ENCODE results near the gene NUTM2F.
"Not testable (repeated sequence)": the region's sequence is repeated elsewhere in the genome, so short reads cannot be mapped to it uniquely, and the experiment has no call there.

DNA sequence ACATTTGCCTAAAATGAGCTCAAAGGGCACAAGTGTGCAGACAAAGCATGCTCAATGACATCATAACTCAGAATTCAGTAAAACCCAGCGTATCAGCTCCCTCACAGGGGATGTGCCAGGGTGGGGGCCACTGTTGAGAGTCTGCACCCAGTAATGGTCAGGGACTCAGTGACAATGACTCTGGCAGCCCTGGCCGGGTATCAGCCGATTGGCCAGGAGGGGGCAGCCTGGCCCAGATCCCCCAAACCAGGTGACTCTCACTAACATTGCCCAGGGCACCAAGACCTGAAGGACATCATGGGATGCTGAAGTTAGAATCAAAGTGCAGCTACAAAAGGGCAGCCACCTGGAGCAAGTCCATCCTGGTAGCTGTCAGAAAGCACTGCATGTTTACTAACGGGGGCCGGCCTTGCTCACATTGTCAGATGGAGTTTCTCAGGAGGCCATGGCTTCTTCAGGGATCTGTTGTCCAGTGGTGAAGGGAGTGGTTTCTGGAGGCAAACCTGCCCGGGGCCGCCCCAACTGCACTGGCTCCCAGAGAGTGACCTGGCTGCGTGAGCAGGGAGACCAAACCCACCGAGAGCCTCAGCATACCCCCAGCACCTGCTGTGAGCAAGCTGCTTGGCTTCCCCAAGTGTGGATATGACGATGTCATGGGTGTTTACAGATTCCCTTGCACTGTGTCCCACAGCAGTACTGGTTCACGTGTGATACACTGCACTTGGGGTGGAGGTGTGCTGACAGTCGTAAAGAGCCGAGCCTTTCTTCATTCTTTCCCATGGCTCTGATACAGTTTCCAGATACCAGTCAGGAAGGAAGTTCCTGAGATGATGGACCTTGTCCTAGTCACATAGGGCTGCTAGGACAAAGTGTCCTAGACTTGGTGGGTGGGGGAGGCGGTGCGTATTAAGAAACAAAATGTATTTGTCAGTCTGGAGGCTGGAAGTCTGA is 13.1 kb downstream of the NUTM2F start:
- TF ChIP-seq POLR2A (IDR thresholded peaks at IDR 0.05; ENCODE audit: low read depth, low read length); POLR2AphosphoS5 (IDR thresholded peaks at IDR 0.05; ENCODE audit: low read depth, low read length); TAF1 (IDR thresholded peaks at IDR 0.05; ENCODE audit: borderline replicate concordance, low read depth, low read length): not testable (repeated sequence)

Data from GM12892 (cell line).